Activated effector memory CD4-positive, alpha-beta T cell treated with Interleukin-2 at 50 U/mL for 16 hours (primary cell): Measurements from ENCODE around the gene NAA40.

ENCODE experiments used
- DNase-seq: peaks from one replicate; pipeline ENCODE4 v3.0.0-alpha.2; 2020

Gene NAA40

DNA sequence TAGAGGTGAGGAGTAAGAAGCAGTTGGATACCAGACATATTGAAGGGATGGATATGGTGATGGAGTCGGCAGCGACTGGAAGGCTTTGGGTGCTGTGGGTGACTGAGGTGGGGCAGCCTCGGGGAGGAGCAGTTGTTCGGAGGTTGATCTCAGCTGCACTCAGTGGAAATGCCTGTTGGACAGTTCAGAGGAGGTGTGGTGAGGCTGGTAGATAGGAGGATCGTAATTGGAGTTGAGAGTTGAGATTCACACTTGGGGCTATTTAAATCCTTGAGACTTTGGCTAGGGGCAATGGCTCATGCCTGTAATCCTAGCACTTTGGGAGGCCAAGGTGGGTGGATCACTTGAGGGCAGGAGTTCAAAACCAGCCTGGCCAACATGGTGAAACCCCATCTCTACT lies 54.3 kb downstream of the NAA40 start:
- DNase-seq: no peak

DNA sequence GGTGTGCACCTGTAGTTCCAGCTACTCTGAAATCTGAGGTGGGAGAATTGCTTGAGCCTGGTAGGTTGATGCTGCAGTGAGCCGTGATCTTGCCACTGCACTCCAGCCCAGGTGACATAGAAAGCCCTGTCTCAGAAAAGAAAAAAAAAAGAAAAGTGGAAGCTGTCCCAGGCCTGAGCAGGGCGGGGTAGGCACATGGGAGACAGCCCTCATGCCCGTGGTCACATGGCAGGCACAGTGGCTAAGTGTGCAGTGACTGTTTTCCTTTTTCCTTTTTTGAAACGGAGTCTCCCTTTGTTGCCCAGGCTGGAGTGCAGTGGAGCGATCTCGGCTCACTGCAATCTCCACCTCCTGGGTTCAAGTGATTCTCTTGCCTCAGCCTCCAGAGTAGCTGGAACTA lies 55.2 kb downstream of the NAA40 start:
- DNase-seq: no peak

DNA sequence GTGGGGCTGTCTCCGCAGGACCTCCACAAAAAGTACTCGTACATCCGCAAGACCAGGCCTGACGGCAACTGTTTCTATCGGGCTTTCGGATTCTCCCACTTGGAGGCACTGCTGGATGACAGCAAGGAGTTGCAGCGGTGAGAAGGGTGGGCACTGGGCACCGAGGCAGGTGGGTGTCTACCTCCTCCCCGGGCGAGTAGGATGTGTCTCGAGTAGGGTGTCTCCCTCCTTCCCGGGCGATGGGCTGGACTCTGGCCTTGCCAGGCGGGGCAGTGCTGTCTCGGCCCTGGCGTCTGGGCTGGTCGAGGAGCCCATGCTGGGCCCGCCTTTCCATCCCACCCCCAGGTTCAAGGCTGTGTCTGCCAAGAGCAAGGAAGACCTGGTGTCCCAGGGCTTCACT lies 57.7 kb downstream of the NAA40 start:
- DNase-seq: no peak

DNA sequence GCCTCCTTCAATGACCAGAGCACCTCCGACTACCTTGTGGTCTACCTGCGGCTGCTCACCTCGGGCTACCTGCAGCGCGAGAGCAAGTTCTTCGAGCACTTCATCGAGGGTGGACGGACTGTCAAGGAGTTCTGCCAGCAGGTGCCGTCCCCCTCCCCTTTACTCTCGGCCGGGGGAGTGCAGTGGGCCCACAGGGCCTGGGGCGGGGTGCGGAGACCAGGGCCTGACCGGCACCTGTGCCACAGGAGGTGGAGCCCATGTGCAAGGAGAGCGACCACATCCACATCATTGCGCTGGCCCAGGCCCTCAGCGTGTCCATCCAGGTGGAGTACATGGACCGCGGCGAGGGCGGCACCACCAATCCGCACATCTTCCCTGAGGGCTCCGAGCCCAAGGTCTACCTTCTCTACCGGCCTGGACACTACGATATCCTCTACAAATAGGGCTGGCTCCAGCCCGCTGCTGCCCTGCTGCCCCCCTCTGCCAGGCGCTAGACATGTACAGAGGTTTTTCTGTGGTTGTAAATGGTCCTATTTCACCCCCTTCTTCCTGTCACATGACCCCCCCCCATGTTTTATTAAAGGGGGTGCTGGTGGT lies 58.4 kb downstream of the NAA40 start:
- DNase-seq: no peak

DNA sequence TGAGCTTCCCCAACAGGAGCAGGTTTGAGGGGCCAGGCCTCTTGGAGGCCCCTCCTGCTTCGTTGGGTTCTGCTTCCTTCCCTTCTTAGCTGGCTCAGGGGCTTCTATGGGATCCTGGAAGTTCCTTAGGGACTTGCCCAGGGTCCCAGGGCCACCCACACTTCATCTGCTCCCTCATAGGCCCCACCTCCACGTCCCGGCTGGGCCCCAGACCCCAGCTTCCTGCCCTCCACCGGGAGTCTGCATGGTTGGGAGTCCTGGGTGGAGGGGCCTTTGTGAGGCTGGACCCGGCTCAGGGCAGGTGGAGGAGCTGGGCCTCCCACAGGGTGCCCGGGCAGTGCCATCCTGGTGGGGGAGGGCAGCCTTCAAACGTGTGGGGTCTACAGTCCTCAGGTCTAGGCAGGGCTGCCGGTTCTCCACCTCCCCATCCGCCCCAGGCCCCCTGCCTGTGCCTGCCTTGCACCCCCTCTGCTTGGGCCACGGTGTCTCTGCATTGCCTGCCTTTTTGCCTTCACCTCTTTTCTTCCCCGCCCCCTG lies 59.1 kb downstream of the NAA40 start:
- DNase-seq: no peak

DNA sequence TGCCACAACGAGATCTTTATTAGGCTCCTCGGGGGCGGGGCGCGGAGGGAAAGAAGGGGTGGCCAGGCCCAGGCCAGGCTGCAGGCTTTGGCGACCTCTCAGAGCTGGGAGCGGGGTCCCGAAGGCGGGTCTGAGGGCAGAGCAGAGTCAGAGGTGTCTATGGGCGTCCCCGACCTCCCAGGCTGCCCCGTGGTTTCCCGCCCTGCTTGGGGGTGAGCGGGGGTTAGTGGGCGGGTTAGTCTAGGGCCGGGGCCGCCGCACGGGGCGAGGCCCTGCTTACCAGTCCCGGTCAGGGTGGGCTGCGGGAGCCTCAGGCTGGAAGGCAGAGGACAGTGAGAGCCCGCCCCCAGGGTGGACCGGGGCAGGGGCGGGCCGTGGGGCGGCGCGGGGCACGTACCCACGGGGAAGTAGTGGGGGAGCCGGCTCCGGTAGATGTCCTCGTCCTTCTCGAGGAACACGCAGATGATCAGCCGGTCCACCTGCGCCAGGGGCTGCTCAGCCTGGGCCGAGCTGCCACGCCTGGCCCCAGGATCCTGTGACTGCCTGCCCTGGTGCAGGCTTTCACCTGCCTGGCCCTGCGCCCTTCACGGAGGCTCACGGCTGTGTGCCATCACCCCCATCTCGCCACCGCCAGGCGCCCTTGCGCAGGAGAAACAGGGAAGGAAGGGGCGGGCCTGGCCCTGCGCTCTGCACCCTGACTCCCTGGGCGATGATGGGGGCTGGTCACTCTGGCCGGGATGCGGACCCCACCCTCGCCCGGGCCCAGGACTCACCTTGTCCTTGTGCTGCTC lies 60.0 kb downstream of the NAA40 start:
- no peak for DNase-seq

DNA sequence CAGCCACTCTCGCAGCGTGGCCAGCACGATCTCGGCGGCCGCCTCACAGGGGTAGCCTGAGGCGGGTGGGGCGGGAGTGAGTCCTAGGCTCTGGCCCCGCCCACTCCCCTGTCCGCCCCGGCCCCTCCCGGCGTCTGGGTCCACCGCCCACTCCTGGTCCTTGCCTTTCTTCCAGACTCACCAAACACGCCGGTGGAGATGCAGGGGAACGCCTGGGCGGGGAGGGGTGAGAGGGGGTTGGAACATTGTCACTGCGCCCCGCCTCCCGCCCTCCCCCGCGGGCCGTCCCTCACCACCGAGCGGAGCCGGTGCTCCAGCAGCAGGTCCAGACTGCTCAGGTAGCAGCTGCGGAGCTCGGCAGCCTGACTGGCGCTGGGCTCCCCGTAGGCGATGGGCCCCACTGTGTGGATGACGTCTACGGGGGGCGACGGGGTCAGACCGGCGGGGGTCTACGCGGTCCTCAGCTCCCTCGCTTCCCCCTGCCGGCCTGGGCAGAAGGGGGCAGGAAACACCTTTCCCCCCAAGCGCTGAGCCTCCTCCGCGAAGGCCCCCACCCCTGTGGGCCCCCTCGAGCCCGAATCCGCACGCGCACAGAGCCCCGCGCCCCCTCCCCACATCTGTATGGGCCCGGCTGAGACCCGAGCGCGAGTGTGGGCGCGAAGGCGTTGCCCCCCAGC lies 60.7 kb downstream of the NAA40 start:
- peak; percentile 54 for DNase-seq

DNA sequence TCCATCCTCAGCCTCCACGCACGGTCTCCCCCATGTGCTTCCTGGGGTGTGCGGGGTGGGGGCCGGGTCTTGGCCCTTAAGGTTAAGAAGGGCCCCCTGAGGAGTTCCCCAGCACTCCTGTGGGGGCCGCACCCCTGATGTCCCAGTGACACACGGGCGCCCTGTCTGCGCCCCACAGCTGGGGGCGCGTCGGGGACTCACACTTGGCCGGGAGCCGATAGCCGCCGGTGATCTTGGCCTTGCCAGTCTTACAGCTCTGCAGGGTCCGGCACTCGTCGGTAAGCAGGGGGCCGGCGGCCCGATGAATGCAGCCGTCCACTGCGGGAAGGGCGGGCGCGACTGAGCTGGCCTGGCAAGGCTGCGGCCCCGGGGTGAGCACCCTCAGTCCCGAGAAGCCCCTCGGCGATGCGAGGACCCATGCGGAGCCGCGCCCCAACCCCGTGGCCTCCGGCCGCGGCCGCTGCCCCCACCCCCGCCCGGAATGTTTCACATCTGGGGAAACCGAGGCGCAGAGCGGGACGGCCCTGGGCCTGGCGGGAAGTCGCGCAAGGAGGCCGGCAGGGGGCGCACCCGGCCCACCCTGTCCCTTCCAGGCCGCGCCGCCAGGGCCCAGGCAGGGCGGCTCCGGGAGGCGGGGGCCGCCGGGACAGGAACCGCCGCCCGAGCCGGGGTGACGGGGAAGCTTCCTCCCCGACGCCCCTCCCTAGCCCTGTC lies 61.4 kb downstream of the NAA40 start:
- peak; percentile 61 for DNase-seq

DNA sequence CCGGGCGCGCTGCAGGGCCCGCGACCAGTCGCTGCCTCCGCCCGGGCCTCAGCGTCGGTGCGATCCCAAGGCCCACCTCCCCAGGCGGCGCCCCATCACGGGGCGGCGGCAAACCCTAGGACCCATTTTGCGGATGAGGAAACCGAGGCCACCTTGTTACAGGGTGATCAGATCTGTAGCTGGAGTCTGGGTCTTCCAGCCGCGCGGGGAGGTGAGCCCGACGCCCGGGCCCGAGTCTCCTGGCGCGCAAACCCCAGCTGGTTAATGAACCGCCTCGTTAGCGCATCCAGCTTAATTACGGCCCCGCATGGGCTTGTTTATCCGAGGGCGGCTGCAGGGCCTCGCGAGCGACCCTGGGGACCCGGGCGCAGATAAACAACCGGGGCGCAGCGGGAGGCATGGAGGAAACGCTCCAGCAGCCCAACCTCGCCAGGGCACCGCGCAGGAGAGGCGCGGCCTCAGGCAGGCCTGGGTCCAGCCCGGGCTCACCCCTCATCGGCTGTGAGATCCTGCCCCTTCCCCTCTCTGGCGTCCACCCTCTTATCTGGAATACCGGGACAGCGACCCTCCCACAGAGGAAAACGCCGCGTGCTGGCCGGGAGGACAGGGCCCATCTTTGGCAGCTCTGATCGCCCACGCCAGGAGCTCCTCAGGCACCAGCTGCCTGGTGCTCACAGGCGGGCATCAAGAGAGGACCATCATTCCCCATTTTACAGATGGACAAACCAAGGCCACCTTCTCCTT lies 62.1 kb downstream of the NAA40 start:
- DNase-seq: no peak

DNA sequence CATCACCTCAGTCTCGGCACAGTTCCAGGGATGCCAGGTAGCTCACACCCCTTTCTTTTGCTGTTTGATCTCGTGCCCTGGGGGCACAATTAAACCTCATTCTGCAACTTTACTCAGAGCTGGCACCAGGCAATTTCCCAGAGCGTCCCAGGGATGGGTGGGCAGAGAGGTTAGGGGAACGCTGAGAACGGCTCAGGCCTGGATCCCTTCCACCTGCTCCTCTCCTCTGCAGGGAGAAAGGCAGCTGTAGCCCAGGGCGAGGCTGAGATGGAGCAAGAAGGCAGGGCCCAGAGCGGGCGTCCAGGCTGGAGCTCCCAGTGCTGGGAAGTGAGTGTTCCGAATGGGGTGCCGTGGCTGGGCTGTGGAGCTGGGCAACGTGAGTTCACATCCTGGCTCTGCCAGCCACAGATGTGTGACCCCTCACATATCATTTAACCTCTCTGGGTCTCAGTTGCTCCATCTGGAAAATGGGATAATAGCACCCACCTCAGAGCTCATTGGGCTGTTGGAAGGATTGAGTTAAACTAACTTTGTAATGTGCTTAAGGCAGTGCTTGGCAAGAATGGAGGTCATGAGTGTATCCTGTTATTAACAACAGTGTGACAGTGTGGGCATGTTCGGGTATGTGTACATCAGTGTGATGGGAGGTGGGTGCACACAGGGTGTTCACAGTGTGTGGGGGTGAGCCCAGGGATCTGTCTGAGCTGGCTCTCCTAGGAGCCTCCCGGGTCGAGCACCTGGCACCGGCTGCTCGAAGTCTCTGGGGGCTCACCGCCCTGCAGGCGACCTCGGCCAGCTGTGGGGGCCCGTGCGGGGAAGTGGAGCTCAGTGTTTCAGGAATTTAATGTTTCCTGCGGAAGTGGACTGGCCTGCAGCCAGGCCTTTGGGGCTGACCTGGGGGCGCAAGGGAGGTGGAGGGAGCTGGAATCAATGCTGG lies 63.0 kb downstream of the NAA40 start:
- no peak for DNase-seq

DNA sequence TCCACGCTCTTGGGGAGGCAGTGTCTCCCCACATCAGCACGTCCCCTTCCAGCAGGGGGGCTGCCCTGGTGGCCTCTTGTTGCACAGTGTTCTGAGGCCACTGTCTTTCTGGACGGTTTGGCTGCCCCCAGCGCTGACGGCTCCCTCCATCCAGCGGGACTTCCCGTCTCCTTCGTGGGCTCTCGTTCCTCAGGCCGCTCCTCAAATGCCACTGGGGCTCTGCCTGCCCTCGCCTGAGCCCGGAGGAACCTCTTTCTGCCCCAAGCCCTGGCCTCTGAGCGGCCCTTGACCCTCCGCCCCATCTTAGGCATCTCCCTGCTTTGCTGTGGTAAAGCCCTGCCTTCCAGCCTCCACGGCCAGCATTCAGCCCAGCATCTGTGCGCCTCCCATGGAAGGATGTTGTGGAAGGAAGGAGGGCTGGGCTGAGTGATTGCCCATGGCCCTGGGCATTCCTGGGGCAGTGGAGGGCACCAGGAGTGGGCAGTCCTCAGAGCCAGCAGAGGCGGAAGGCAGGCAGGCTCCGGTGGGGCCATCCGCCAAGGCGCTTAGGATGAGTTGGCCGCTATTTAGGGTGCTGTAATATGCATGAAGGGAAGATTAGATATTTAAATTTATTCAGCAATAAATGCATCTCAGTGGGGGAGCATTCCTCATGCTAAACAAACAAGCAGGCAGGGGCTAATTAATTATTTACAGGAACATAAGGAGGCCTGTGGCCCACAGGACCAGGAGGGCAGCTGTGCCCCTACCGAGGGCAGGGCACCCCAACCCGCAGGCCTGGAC lies 65.2 kb downstream of the NAA40 start:
- DNase-seq: no peak

DNA sequence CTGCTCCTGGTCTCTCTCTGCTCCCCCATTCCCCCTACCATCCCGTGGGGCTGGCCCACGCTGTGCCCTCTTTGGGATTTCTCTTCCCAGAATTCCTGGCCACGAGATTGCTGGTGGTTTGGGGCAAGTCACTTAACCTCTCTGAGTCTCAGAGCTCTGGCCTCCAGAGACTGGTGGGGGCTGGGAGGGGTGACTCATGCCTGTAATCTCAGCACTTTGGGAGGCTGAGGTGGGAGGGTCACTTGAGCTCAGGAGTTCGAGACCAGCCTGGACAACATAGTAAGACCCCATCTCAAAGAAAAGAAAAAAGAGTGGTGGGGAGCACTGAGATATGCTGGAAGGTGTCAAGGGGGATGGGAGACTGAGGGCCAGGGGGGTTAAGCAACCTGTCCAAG lies 65.8 kb downstream of the NAA40 start:
- DNase-seq: no peak

DNA sequence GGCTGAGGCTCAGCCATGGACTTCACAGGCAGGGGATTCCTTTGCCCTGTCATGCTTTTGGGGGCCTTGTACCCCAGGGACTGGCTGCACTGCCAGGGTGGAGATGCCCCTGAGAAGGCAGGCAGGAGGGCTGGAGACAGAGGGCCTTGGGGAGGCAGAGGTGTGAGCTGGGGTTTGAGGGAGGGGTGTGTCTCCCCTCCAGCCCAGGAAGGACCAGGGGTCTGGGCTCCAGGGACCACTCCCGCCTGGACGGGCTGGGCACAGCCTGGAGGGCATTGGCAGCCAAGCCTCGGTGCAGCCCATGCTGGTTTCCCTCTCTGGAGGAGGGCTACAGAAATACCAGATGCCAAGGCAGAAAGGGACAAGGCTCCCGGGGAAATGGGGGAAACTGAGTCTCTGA lies 66.9 kb downstream of the NAA40 start:
- no peak for DNase-seq

DNA sequence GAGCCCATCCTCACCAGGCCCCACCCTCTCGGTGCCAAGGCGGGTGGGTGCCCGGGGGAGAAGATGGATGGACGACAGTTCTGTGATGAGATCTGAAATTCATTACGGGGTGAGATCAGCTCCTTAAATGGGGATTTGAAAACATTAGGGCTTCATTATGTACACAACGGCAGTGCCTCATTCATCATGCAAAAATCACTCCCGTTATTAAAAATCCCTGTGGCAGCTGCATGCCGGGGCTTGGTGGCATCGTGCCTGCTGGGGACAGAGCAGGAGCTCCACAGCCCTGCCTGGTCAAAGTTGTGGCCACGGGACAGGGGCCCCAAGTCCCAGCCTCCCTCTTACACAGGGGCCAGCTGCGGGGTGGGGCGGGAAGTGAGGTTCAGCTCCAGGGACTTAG lies 67.6 kb downstream of the NAA40 start:
- DNase-seq: no peak
